Mammary epithelial cell (primary cell): Measurements from ENCODE around the gene PPM1B.

Experiments used
- CTCF ChIP-seq, 2 donors: IDR thresholded peaks in 1 of 2; conservative IDR thresholded peaks in 1 of 2; 2 replicates each; pipeline ENCODE4 v1.5.1; 2011 to 2012; ENCODE audit warnings: inconsistent platforms in 2 of 2, low read length in 2 of 2, mild to moderate bottlenecking in 2 of 2, control low read depth in 1 of 2, low read depth in 1 of 2; ENCODE audit not compliant: insufficient read depth in 1 of 2; ENCODE audit errors: extremely low read depth in 1 of 2
- EZH2 ChIP-seq: IDR thresholded peaks from 2 replicates; pipeline ENCODE4 v1.6.1; 2012; ENCODE audit warnings: low read length, inconsistent platforms, borderline replicate concordance

DNA sequence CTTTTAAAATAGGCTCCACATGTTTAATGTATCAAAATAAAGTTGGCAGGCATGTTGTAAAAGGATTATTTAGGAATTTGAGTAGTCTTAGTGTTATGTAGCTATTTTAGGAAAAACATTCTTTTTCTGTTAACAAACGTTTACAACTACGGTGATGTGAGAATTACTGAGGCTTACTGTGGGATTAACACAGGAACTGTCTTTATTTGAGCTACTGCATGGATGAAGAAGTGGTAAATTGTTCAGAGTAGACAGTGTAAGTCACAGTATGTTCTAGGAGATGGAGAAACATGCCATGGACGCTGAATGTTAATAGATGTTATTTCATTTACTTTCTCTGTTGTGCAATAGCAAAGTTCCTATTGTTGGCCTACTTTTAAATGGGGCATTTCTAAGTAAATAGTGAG, 1.6 kb downstream of the PPM1B start:
- TF ChIP-seq CTCF (conservative IDR thresholded peaks at IDR 0.05 in 1 of 2, IDR thresholded peaks at IDR 0.05 in 1 of 2; ENCODE audit: extremely low read depth in 1 of 2, insufficient read depth in 1 of 2, low read depth in 1 of 2, low read length in 2 of 2) = no peak
- no peak for TF ChIP-seq EZH2
